Measurements from ENCODE around the gene RELA. TPM values are rescaled to one million over a fixed set of nuclear protein-coding genes. Genes with fewer than 3 reads are reported as not detected.
A peak's percentile ranks its signal among the peaks of the same experiment; 100 is the strongest.

RELA gene
- 40.4 and 48.0 TPM in 2 replicates for total RNA-seq (2014; rRNA removed; shearing (Covaris generic))
- total RNA-seq (2022): 78.9 and 82.5 TPM in 2 replicates
- percentile 67 among the genes with signal in this experiment for Bru-seq, nascent RNA
- BruChase-seq, experiment 1, labeled RNA remaining after a 6-hour chase: percentile 82 among the genes with signal in this experiment
- percentile 90 among the genes with signal in this experiment for BruChase-seq, experiment 2, labeled RNA remaining after a 2-hour chase
- long read RNA-seq, transcript RELA-202 (11 exons, 2,700 nt): major isoform, 55 of 79 reads
- long read RNA-seq, partial matches to known transcripts: 18 of 79 reads
- long read RNA-seq, other reads (novel, unspliced or antisense): 5 of 79 reads

GRCh38 chr11:65662799-65663638 lies at the start of gene RELA:
TSS of gene RELA (minus strand) at chr11:65662916. CDS start at chr11:65662832, 84 bp downstream.
- peak; percentile 96 for DNase-seq (ENCODE audit: low spot score)
- H3K79me2 ChIP-seq (ENCODE audit: insufficient read depth, low read depth, low read length): peaks cover 19% of the 10 kb centered on the region
- peaks cover 11% of the 10 kb centered on the region; the same call in 1 of the 2 replicates for H4K20me1 ChIP-seq (ENCODE audit: insufficient read depth, low read length)
- no peaks in the 10 kb centered on the region for H3K9me2 ChIP-seq (ENCODE audit: insufficient read depth, low read length)
- peak within 1 kb of the TSS; percentile 100 for H3K4me3 ChIP-seq (ENCODE audit: low read depth, low read length, poor library complexity, severe bottlenecking)
- intact Hi-C loops (cut with micrococcal nuclease; ENCODE audit: unreplicated experiment): loop anchor here (1.0 to 5.0 kb wide), 5 partner anchors 24 to 196 kb away; partner anchors contain the start of genes FAM89B, PCNX3 and ZNRD2
- peak within 1 kb of the TSS; percentile 68 for H2AFZ ChIP-seq (ENCODE audit: low read length)
- peaks cover 15% of the 10 kb centered on the region for H3K4me1 ChIP-seq (ENCODE audit: insufficient read depth, low read length, poor library complexity, severe bottlenecking)
- H3K27ac ChIP-seq (ENCODE audit: low read depth, low read length, poor library complexity, severe bottlenecking): peak within 1 kb of the TSS; percentile 90
- CTCF ChIA-PET (ENCODE audit: unreplicated experiment): interaction anchor here (0.6 kb wide), 1 partner anchor 1725 kb away, joined by 6 read pairs; no protein-coding TSS in a partner anchor
- BruUV-seq (replicated peaks): no TSS peak
- POLR2A ChIA-PET: interaction anchor here (1.3 to 1.6 kb wide), 2 partner anchors 24 to 48 kb away, joined by 4 to 7 read pairs; no protein-coding TSS in a partner anchor
- H3K4me2 ChIP-seq (ENCODE audit: low read length): peak within 1 kb of the TSS; percentile 99
- peaks cover 36% of the 10 kb centered on the region for H3K36me3 ChIP-seq (ENCODE audit: insufficient read depth, low read length)
- no peak for TF ChIP-seq EZH2phosphoT487 (IDR thresholded peaks at IDR 0.05; ENCODE audit: borderline replicate concordance, low read depth, low read length)
- TF ChIP-seq, protein P1, sequence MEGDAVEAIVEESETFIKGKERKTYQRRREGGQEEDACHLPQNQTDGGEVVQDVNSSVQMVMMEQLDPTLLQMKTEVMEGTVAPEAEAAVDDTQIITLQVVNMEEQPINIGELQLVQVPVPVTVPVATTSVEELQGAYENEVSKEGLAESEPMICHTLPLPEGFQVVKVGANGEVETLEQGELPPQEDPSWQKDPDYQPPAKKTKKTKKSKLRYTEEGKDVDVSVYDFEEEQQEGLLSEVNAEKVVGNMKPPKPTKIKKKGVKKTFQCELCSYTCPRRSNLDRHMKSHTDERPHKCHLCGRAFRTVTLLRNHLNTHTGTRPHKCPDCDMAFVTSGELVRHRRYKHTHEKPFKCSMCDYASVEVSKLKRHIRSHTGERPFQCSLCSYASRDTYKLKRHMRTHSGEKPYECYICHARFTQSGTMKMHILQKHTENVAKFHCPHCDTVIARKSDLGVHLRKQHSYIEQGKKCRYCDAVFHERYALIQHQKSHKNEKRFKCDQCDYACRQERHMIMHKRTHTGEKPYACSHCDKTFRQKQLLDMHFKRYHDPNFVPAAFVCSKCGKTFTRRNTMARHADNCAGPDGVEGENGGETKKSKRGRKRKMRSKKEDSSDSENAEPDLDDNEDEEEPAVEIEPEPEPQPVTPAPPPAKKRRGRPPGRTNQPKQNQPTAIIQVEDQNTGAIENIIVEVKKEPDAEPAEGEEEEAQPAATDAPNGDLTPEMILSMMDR (conservative IDR thresholded peaks at IDR 0.05; ENCODE audit: low read length): no peak
- no peaks in the 10 kb centered on the region for H3K9me3 ChIP-seq (ENCODE audit: low read length)

DNA sequence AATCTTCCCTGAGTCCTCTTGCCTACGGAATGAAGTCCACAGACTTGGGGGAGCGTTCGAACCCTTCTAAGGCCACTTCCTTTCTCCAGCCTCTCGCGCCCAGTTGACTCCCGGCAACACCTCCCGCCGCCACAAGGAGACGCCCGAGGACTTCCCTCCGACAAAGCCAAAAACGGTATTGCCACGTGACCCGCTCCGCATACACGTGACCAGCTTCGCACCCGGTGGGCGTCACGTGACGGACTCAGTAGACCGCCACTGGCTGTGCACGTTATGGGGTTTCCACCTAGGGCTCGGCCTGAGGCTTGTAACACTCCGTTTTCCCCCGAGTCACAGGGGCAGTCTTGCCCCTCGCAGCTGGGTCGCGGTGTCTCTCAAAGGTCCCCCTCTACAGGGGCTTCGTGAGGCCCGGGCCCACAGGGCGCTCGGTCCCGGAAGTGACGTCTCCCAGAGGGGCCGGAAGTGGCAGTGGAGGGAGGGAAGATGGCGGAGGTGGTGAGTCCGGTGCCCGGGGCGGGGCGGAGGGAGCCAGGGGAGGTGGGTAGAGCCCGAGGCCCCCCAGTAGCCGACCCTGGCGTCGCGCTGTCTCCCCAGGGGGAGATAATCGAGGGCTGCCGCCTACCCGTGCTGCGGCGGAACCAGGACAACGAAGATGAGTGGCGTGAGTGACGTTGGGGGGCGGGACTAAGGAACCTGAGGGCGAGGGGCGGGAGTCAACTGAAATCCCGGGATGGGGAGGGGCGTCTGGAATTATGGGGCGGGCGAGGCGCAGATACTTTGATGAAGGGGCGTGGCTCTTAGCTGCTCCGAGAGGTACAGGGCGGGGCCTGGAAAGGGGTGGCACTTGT lies 49.3 kb upstream of the RELA start, which contains the start of gene KAT5:
KAT5 (plus strand) TSS at position 468 of the 848 bp plus-strand sequence; CDS start at position 484, 16 bp downstream.
- Histone ChIP-seq H3K4me1 (ENCODE audit: insufficient read depth, low read length, poor library complexity, severe bottlenecking) (peaks cover 19% of the 10 kb centered on the region), H3K4me2 (ENCODE audit: low read length) (peak within 1 kb of the TSS; percentile 66), H3K4me3 (ENCODE audit: low read depth, low read length, poor library complexity, severe bottlenecking) (peak within 1 kb of the TSS; percentile 89), H3K79me2 (ENCODE audit: insufficient read depth, low read depth, low read length) (peaks cover 6% of the 10 kb centered on the region; the same call in 1 of the 2 replicates), H4K20me1 (ENCODE audit: insufficient read depth, low read length) (no peaks in the 10 kb centered on the region), H3K9me2 (ENCODE audit: insufficient read depth, low read length) (no peaks in the 10 kb centered on the region), H3K27ac (ENCODE audit: low read depth, low read length, poor library complexity, severe bottlenecking) (peak within 1 kb of the TSS; percentile 82), H3K9me3 (ENCODE audit: low read length) (no peaks in the 10 kb centered on the region), H3K36me3 (ENCODE audit: insufficient read depth, low read length) (peaks cover 38% of the 10 kb centered on the region), H2AFZ (ENCODE audit: low read length) (peak within 1 kb of the TSS; percentile 77)
- peak; percentile 99 for DNase-seq (ENCODE audit: low spot score)
- BruUV-seq (replicated peaks): no TSS peak
- POLR2A ChIA-PET: interaction anchor here (0.5 to 2.5 kb wide), 12 partner anchors 8 to 541 kb away, joined by 3 to 13 read pairs (median 4); partner anchors contain the start of genes CCDC85B, RELA and RNASEH2C
- CTCF ChIA-PET (ENCODE audit: unreplicated experiment): interaction anchor here (0.5 to 1.3 kb wide), 3 partner anchors 68 to 177 kb away, joined by 3 to 4 read pairs (median 4); no protein-coding TSS in a partner anchor
- intact Hi-C loops (cut with micrococcal nuclease; ENCODE audit: unreplicated experiment): loop anchor here (1.0 to 5.0 kb wide), 7 partner anchors 8 to 290 kb away; partner anchors contain the start of genes AP5B1, BANF1, CFL1 and EIF1AD
- TF ChIP-seq, protein P1 (conservative IDR thresholded peaks at IDR 0.05; ENCODE audit: low read length): peak; percentile 86
- no peak for TF ChIP-seq EZH2phosphoT487 (IDR thresholded peaks at IDR 0.05; ENCODE audit: borderline replicate concordance, low read depth, low read length)

All from OCI-LY7 (cell line).